Inflammatory macrophage treated with lipopolysaccharide for 1 hour (primary cell): ENCODE measurements around the gene GBX1.

Source experiments
- DNase-seq, 2 donors: peaks; one replicate each; pipeline ENCODE4 v3.0.0-alpha.2; 2020 to 2022

The GBX1 gene

GRCh38 chr7:151138153-151138851 is 29.2 kb downstream of the GBX1 start:
- DNase-seq, result no peak

- DNase-seq, result no peak
Observed at GRCh38 chr7:151137791-151138152, 29.7 kb downstream of the GBX1 start.

- no peak for DNase-seq
Observed at GRCh38 chr7:151137076-151137675, 30.3 kb downstream of the GBX1 start.

- no peak for DNase-seq
Observed at GRCh38 chr7:151135866-151136843, 31.3 kb downstream of the GBX1 start.

GRCh38 chr7:151135525-151135845 is 32.0 kb downstream of the GBX1 start:
- DNase-seq, result no peak

GRCh38 chr7:151134743-151135524 is 32.6 kb downstream of the GBX1 start:
- no peak for DNase-seq

GRCh38 chr7:151133986-151134742 is 33.3 kb downstream of the GBX1 start:
- no peak for DNase-seq

GRCh38 chr7:151133266-151133985 is 34.1 kb downstream of the GBX1 start:
- no peak for DNase-seq

GRCh38 chr7:151132461-151133205 is 34.9 kb downstream of the GBX1 start:
- DNase-seq, result no peak

- no peak for DNase-seq
Observed at GRCh38 chr7:151131592-151132293, 35.8 kb downstream of the GBX1 start.

- no peak for DNase-seq
Observed at GRCh38 chr7:151131224-151131591, 36.3 kb downstream of the GBX1 start.

GRCh38 chr7:151130741-151131157 is 36.7 kb downstream of the GBX1 start:
- no peak for DNase-seq

- DNase-seq, result no peak
Observed at GRCh38 chr7:151129960-151130591, 37.4 kb downstream of the GBX1 start.

- no peak for DNase-seq
Observed at GRCh38 chr7:151129117-151129959, 38.2 kb downstream of the GBX1 start.

GRCh38 chr7:151128716-151129115 is 38.8 kb downstream of the GBX1 start:
- DNase-seq, result no peak

- no peak for DNase-seq
Observed at GRCh38 chr7:151128144-151128543, 39.4 kb downstream of the GBX1 start.

- DNase-seq, result no peak
Observed at GRCh38 chr7:151126491-151127137, 40.9 kb downstream of the GBX1 start.

GRCh38 chr7:151125846-151126481 is 41.5 kb downstream of the GBX1 start:
- no peak for DNase-seq
